Subcutaneous adipose tissue (tissue), 4 donors: ENCODE results near the gene ST8SIA6. TPM values are rescaled to one million over a fixed set of nuclear protein-coding genes. Genes with fewer than 3 reads are reported as not detected.

ENCODE experiments used
- total RNA-seq, 4 donors: library from RNA; depleted of rRNA; stranded (reverse); fragments of >200 nt; gene quantifications; one replicate each; pipeline ENCODE4 v1.1.0, GENCODE V29; 2016
- TF ChIP-seq, protein P1 (sequence below): fragments of 450-650 bp; IDR thresholded peaks from one replicate; pipeline ENCODE4 v1.5.1; 2016; ENCODE audit warnings: low read depth, mild to moderate bottlenecking, control low read depth, antibody characterized with exemption, moderate library complexity

Gene ST8SIA6
- total RNA-seq, 4 donors from 2014 or later = 0.51 to 3.0 (median 1.3) TPM; not detected in 1

- TF ChIP-seq, protein P1, sequence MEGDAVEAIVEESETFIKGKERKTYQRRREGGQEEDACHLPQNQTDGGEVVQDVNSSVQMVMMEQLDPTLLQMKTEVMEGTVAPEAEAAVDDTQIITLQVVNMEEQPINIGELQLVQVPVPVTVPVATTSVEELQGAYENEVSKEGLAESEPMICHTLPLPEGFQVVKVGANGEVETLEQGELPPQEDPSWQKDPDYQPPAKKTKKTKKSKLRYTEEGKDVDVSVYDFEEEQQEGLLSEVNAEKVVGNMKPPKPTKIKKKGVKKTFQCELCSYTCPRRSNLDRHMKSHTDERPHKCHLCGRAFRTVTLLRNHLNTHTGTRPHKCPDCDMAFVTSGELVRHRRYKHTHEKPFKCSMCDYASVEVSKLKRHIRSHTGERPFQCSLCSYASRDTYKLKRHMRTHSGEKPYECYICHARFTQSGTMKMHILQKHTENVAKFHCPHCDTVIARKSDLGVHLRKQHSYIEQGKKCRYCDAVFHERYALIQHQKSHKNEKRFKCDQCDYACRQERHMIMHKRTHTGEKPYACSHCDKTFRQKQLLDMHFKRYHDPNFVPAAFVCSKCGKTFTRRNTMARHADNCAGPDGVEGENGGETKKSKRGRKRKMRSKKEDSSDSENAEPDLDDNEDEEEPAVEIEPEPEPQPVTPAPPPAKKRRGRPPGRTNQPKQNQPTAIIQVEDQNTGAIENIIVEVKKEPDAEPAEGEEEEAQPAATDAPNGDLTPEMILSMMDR = no peak
Measured at GRCh38 chr10:17455015-17455520, 673 bp upstream of the ST8SIA6 start.

GRCh38 chr10:17453373-17454091 is 863 bp downstream of the ST8SIA6 start:
- TF ChIP-seq, protein P1 = no peak

DNA sequence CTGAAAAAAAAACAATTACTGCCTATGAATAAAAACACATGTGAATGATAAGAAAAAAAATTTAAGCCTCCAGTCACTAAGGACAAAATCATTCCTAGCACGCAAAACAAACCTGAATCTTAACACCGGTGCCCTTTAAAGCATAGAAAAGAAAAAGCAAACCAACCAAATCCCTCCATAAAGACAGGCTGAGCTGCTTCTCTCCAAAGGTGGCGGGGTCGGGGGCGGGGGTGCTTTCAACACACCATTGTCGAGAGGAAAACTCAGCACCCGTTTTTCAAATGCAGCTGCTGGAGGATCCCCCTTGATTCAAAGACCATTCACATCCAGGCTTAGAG is 1.4 kb downstream of the ST8SIA6 start:
- TF ChIP-seq, protein P1 = no peak

- TF ChIP-seq, protein P1 = no peak
Measured at GRCh38 chr10:17452060-17452841, 2.1 kb downstream of the ST8SIA6 start.

DNA sequence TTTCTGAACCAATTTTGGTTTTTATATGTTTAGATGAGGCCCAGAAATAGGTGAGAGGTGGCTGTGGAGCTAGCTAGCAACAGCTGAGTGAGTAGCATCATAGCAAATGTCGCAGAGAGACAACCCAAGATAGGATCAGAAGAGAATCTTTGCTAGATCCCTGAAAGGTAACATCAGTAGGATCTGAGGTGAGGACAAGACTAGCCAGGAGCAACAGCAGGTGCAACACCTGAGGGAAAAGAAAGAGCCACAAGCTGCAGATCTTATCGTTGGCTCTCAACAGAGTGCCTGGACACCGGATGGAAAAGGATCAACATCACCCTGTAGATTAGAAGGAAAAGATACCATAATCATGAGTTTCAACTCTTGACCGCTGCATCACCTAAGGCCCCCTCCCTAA is 4.4 kb downstream of the ST8SIA6 start:
- TF ChIP-seq, protein P1 = no peak

DNA sequence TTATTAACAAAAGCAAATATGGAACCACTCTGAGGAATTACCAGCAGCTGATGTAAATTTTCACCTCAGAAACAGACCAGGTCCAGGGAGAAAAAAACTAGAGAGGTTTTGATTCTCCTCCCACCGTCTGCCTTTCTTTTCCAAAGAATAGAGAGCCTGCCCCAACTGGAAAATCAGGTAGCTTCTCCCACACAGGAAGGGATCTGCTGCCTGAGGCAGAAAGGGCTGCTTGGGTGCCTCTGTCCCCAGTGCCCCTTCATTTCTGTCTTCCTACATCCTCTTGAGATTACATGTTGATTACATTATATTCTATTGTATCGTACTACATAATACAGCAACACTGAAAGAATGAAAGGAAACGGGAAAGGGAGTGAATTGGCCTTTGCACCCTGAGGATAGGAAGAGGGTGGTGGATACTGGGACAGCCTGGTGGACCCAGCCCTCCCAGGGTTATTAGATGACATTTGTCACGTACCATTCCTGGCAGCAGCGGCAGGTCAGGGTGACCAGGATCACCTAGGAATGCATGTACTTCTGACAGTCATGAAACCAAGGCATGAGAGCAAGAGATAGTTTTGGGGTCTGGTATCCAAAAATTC is 8.9 kb downstream of the ST8SIA6 start:
- TF ChIP-seq, protein P1 = no peak

- TF ChIP-seq, protein P1 = no peak
Measured at GRCh38 chr10:17444388-17444714, 10.0 kb downstream of the ST8SIA6 start.
